Coronary artery (tissue), 2 donors: ENCODE measurements around the gene LOXL4.
"Not testable (repeated sequence)": the region's sequence is repeated elsewhere in the genome, so short reads cannot be mapped to it uniquely, and the experiment has no call there.

ENCODE experiments used
- DNase-seq: peaks from one replicate; pipeline ENCODE4 v3.0.0-alpha.2; 2017; ENCODE audit warnings: low spot score
- H3K27ac ChIP-seq, 2 donors: fragments of 200-600 bp; sonication (generic); one replicate each; pipeline ENCODE4 v1.5.1; 2016 to 2019
- H3K4me3 ChIP-seq: fragments of 200-600 bp; sonication (generic); 2 replicates; pipeline ENCODE4 v1.5.1; 2016; ENCODE audit warnings: mild to moderate bottlenecking, moderate library complexity
- CTCF ChIP-seq: fragments of 200-600 bp; sonication (generic); IDR thresholded peaks from one replicate; pipeline ENCODE4 v1.5.1; 2019; ENCODE audit warnings: antibody characterized with exemption

LOXL4 gene

GRCh38 chr10:98235846-98236245 is 32.1 kb downstream of the LOXL4 start:
- H3K4me3 ChIP-seq = no peak overlapping the region
- DNase-seq = no peak
- no peak for TF ChIP-seq CTCF
- no peak overlapping the region for H3K27ac ChIP-seq

- TF ChIP-seq CTCF = no peak
- DNase-seq = no peak
- no peak overlapping the region for H3K27ac ChIP-seq
- H3K4me3 ChIP-seq = no peak overlapping the region
These were observed 36.6 kb downstream of the LOXL4 start for GRCh38 chr10:98231417-98231816.

- H3K4me3 ChIP-seq, H3K27ac ChIP-seq, DNase-seq: not testable (repeated sequence)
These were observed 39.7 kb downstream of the LOXL4 start for GRCh38 chr10:98228266-98228665.

- H3K27ac ChIP-seq, H3K4me3 ChIP-seq, DNase-seq: not testable (repeated sequence)
These were observed 40.3 kb downstream of the LOXL4 start for GRCh38 chr10:98227713-98228112.

GRCh38 chr10:98226508-98227144 is 41.4 kb downstream of the LOXL4 start:
- H3K4me3 ChIP-seq = no peak overlapping the region
- no peak overlapping the region for H3K27ac ChIP-seq
- DNase-seq = no peak
- no peak for TF ChIP-seq CTCF

- H3K27ac ChIP-seq = no peak overlapping the region
- TF ChIP-seq CTCF = no peak
- DNase-seq = no peak
- no peak overlapping the region for H3K4me3 ChIP-seq
These were observed 43.0 kb downstream of the LOXL4 start for GRCh38 chr10:98224996-98225395.

GRCh38 chr10:98224509-98224908 is 43.5 kb downstream of the LOXL4 start:
- DNase-seq = no peak
- TF ChIP-seq CTCF = no peak
- no peak overlapping the region for H3K27ac ChIP-seq
- no peak overlapping the region for H3K4me3 ChIP-seq

- no peak for TF ChIP-seq CTCF
- Histone ChIP-seq H3K27ac (no peak overlapping the region), H3K4me3 (no peak overlapping the region)
- no peak for DNase-seq
These were observed 44.1 kb downstream of the LOXL4 start for GRCh38 chr10:98223874-98224273.
